D341Med (cell line): ENCODE measurements around the gene LIX1L.

Experiments
- DNase-seq: peaks from one replicate; pipeline ENCODE4 v3.0.0; 2012; ENCODE audit warnings: low spot score

LIX1L gene

DNA sequence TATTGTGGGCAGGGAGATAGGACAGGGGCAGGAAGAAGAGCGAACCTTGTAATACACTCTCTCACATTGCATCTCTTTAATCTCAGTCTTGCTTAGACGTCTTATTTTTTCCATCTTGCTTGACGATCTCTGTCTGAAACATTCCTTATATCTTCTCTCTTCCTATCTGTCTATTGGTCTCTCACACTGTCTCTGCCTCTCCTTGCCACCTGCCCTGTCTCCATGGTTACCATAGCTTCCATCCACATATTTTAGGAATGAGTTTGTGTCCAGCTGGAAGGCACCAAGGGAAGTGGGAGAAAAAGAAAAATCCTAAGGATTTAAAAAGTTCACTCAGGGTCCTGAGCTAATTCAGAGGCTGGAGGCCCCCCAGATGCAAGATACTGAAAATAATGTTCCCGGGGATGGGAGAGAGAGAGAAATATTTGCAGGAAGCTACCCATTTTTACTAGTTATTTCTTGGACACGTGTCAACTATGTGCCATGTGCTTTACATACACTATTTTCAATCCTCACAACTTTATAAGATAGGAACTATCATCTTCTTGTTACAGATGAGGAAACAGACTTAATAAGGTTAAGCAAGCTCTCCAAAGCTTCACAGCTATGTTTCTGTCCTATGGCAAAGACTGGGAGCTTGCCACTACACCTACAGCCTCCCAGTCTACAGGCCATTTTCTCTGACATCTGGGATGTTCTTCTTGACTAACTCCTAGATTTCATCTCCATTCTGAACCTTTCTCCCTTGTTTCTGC, 5.6 kb upstream of the LIX1L start:
- no peak for DNase-seq

DNA sequence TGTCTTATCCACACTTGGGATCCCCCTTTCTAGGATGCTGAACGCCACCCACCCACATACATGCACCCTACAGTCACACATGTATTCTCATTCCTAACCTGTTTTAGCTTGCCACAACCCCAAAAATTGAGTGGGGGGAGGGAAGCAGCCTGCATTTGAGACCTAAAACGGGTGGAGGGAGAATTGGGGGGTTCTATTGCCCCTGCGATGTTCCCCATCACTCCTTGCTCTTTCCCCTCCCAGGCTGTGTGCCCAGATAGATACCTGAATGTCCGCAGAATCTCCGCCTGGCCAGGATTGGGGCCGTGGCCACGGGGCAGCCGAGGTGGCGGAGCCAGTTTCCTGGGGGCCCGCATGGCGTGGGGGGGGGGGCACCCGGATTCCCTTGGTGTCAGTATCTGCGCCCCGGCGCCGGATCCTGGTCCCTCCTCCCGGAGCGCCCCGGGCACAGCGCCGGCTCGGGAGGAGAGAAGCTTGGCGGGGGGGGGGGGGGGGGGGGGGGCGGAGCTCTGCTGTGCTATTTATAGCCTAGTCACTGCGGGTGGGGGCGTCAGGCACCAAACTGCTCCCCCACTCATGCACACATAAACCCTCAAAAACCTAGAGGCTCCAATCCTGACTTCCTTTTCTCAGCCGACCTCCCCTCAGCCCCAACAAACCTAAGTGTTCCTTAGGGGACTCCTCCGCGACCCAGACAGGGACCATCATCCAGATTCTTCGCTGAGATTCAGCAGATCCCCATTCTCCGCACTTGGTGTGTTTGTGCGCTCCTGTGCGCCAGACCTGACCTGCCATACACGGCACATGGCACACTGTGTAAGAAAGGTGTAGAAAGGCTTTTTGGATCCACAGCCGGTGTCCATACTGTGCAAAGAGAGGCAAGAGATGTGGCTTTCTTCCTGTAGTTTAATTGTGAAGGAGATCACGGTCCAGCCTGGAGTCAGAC, 4.6 kb upstream of the LIX1L start:
- no peak for DNase-seq

DNA sequence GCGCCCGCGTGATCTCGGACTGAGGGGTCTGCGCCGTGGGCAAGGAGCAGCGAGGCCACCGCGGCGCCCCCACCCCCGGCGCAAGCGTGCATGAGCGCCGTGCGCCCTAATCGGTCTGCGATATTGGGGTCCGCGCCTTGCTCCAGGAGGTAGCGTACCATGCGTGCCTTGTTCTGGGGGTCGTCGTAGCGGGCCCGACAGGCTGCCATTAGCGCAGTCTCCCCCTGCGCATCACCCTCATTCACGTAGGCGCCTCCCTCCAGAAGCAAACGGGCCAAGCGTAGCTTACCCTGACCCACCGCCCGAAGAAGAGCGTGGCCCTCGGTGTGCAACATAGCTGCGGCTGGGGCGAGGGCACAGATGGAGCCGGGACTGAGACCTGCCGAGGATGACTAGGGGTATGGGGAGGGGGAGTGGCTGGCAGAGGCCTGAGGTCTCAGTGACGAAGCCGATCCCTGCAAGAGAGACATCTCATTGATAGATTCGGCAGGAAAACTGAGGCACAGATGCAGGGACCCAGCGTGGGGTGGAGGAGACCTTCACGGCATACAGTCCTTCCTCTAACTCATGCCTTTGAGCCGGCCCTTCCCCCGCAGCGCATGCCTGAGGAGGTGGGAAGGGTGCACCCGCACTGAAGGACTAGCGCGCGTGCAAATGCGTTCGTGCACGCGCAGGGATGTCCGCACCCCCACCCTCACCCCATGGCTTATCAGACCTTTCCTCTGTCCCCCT, 3.8 kb upstream of the LIX1L start:
- no peak for DNase-seq

DNA sequence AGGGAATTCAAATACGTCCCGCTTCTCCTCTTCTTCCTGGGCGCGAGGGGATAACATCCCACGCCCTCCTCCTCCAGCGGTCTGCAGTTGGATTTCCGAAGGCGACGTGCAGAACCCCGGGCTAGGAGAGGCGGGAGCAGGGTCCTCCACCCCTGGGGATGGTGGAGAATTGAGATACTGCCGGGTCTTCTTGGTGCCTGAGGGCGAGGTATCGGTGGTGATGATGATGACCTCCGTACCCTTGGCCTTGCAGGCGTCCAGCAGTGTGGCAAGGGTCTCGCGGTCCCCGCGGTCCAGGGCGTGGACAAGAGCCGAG, 3.2 kb upstream of the LIX1L start:
- DNase-seq: no peak

GRCh38 chr1:145960468-145961108, 2.8 kb upstream of the LIX1L start:
- peak; percentile 83 for DNase-seq

- no peak for DNase-seq
These were observed 2.2 kb upstream of the LIX1L start for GRCh38 chr1:145959957-145960467.

DNA sequence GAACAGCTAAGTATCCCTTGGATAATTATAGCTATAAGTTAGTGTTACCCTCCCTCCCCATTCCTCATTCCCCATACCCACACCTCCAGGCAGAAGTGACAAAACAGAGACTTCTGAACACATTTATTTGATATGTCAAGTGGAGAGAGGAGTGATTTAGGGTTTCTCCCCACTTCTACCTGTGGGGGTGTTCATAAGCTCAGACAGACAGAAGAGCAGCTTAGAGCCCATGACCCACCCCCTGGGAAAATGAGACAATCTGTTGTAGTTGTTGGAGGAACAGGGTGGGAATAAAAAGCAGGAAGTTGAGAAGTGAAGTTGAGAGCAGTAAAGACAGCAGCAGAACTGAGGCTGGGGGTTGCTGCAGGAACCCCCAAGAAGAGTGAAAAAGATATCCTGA, 1.5 kb upstream of the LIX1L start:
- DNase-seq: no peak

GRCh38 chr1:145958734-145959133, 917 bp upstream of the LIX1L start:
- no peak for DNase-seq

DNA sequence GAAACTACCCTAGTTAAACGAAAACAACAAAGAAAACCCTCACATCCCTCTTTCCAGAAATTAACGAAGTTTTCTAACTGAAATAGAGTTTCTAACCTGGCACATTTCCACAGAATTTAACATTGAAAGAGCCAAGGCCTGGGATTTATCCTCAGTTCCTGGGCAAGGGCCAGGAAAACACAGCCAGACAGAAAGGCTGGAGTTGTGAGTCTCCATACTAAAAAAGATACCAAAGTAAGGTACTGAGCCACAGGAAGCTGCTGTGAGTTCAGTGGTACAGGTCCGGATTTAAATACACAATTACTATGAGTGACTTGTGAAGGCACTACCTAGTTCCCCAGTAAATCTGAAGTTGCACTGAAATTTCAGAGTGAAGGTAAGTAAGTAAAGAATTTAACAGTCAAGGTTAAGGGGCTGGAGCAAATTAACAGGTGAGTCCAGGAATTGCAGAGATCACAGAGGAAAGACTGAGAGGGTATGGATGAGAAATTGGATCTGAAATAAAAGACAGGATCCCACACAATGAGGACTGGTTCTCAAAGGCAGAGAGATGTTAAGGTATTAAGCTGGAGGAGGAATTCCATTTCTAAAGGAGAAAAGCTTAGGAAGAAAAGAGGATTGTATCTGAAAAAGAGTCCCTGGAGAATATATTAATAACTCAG, 905 bp downstream of the LIX1L start:
- DNase-seq: no peak

DNA sequence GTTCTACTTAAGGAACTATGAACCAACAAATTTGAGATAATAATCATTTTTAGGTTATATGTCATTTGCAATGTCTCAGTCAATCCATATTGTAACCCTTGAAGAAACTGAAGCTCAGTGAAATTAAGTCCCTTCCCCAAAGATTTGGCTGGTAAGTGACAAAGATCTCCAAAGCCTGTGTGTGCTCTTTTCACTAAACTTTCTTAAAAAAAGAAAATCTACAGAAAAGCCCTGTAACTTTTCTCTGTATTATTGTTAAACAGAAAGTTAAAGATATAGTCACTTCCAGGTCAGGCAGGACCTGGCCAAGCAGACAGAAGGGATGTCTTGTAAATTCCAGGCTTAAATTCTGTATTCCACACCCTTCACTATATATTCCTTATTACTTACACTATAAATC, 1.5 kb downstream of the LIX1L start:
- DNase-seq: no peak

- no peak for DNase-seq
These were observed 2.4 kb downstream of the LIX1L start for GRCh38 chr1:145955436-145955835.

DNA sequence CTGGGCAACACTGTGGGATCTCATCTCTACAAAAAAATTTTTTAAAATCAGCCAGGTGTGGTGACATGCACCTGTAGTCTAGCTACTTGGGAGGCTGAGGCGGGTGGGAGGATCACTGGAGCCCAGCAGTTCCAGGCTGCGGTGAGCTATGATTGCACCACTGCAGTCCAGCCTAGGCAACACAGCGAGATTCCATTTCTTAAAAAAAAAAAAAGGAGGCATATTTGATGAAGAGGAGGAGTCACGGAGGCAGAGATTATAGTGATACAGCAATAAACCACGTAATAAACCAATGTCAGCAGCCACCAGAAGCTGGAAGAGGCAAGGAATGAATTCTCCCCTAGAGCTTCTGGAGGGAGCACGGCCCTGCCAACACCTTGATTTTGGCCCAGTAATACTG, 4.0 kb downstream of the LIX1L start:
- no peak for DNase-seq

DNA sequence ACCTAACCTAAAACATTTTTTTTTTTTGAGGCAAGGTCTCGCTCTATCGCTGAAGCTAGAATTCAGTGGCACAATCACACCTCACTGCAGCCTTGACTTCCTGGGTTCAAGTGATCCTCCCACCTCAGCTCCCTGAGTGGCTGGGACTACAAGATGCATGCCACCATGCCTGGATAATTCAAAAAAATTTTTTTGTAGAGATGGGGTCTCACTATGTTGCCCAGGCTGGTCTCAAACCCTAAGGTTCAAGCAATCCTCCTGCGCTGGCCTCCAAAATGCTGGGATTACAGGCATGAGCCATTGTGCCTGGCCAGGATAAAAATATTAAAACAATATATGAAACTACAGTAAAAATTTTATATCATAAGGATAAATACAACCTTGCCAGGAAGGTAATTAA, 4.9 kb downstream of the LIX1L start:
- DNase-seq: no peak

DNA sequence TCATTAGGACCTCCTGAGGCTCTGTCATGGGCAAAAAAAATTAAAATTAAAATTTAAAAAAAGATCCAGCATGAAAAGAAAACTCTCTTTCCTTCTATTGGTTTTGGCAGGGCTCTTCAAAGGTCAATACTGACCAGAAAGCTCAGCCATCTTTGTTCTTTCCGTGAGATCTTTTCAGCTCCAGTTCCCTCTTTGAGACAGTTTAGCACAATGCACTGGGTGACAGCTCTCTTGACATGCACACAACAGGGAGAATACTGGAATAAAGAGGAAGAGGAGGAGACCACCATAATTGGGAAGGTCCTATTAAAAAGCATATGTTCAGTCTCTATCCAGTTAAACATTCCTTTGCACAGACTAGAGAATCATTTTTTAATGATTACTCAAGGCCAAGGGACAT, 6.3 kb downstream of the LIX1L start:
- DNase-seq: no peak

DNA sequence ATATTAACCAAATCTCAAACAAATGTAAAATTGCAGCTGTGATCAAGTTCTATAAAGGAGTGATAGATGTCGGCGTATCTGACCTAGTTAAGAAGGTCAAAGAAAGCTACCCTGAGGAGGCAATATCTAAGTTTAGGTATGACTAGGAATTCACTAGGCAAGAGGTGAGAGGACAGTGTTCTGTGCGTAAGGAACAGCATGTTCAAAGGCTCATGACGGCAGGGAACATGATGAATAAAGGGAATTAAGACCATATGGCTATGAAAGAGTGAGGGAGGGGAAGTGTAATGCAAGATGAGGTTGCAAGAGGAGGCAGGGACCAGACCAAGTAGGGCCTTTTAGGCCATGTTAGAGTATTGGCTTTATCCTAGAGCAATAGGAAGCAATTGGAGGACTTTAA, 8.6 kb downstream of the LIX1L start:
- no peak for DNase-seq

DNA sequence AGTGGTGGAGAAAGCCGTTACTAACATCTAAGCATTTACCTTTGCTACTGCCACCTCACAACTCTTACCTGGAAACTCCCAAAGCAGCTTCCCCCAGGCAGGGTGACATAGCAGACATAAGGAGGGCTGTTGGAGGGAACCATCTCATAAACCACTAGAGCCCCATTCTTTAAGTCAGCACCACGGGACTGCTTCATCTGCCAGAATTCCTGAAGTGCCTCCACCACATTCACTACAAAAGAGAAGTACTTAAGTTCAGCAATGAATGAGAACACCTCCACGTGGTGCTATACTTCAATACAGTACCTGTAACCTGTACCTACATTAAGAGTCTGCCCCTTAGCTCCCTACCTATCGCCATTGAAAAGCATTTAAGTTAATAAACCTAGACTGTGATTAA, 10.3 kb downstream of the LIX1L start:
- no peak for DNase-seq

DNA sequence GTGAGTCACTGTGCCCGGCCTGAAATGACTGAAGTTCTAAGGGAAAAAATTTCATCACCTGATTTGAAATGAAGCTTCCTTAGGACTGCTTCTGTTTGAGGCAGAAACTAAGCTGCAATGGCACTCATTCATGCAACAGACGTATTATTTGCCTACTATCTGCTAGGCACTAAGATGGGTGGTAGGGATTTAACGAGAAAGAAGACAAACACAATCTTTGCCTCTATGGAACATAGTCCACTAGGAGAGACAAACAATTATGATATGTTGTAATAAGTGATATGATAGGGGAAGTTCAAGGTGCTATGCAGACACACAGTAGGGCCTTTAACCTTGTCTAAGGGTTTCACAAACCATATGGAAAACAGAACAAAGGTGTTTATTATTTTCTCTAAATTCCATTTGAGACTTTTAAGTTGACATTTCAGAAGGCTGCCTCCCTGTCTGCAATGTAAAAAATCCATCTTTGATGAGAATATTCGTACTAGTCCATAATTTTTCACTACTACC, 11.3 kb downstream of the LIX1L start:
- no peak for DNase-seq

DNA sequence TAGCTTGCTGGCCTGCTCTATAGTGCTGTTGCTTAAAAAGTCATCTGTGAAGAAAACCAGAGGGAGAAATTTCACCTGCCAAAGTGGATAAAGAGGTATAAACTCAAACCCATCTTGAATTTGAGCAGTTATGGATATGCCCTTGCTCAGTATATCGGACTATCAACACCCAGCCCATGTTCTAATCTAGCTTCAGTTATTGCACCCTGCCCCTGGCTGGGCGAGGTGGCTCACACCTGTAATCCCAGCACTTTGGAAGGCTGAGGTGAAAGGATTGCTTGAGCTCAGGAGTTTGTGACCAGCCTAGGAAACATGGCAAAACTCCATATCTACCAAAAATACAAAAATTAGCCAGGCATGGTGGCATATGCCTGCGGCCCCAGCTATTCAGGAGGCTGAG, 13.3 kb downstream of the LIX1L start:
- DNase-seq: no peak

- DNase-seq: no peak
These were observed 14.9 kb downstream of the LIX1L start for GRCh38 chr1:145942871-145943270.

GRCh38 chr1:145942405-145942804, 15.4 kb downstream of the LIX1L start:
- DNase-seq: no peak

GRCh38 chr1:145937436-145937835, 20.4 kb downstream of the LIX1L start:
- DNase-seq: no peak
